ENCODE data around the gene MARS1.

Gene MARS1

DNA sequence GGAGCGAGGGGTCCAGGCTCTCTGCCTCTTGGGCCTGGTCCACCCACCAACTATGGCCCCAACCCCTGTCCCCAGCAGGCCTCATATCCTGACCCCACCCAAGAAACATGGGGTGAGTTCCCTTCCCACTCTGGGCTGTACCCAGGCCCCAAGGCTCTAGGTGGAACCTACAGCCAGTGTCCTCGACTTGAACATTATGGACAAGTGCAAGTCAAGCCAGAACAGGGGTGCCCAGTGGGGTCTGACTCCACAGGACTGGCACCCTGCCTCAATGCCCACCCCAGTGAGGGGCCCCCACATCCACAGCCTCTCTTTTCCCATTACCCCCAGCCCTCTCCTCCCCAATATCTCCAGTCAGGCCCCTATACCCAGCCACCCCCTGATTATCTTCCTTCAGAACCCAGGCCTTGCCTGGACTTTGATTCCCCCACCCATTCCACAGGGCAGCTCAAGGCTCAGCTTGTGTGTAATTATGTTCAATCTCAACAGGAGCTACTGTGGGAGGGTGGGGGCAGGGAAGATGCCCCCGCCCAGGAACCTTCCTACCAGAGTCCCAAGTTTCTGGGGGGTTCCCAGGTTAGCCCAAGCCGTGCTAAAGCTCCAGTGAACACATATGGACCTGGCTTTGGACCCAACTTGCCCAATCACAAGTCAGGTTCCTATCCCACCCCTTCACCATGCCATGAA lies 16.8 kb upstream of the MARS1 start:
- no peak for DNase-seq
- Mint-ChIP-seq H3K4me1 (peaks cover 48% of the 10 kb centered on the region), H3K27me3 (no peaks in the 10 kb centered on the region), H3K27ac (no peak overlapping the region), H3K4me3 (no peak overlapping the region), H3K9me3 (no peaks in the 10 kb centered on the region), H3K36me3 (peaks cover 64% of the 10 kb centered on the region)
- CTCF ChIA-PET: interaction anchor here (1.3 kb wide), 1 partner anchor 12 kb away, joined by 5 read pairs; no protein-coding TSS in a partner anchor

GRCh38 chr12:57471661-57472060 lies 16.2 kb upstream of the MARS1 start:
- Mint-ChIP-seq H3K9me3 (no peaks in the 10 kb centered on the region), H3K4me3 (no peak overlapping the region), H3K36me3 (peaks cover 70% of the 10 kb centered on the region), H3K4me1 (peaks cover 51% of the 10 kb centered on the region), H3K27me3 (no peaks in the 10 kb centered on the region), H3K27ac (no peak overlapping the region)
- DNase-seq: no peak
- CTCF ChIA-PET: interaction anchor here (1.3 kb wide), 1 partner anchor 13 kb away, joined by 5 read pairs; no protein-coding TSS in a partner anchor

DNA sequence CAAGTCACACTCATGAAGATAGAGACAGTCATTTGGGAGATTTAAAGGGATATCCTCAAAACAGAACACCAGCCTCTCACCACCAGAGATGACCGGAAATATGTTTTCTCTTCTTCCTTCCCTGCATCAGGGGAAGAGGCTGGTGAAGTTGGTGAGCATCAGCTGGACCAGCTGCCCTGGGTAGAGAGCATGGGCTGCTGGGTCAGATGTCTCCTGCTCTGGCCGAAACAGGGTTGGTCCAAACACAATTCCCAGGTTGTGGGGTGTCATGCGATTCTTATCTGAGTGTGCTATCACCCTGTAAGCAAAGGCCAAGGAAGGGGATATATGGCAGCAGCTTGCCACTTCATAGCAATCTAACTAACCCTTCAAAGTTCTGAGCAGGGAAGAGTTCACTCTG lies 15.5 kb upstream of the MARS1 start:
- Mint-ChIP-seq H3K9me3 (no peaks in the 10 kb centered on the region), H3K4me3 (no peak overlapping the region), H3K27me3 (no peaks in the 10 kb centered on the region), H3K4me1 (peaks cover 51% of the 10 kb centered on the region), H3K27ac (no peak overlapping the region), H3K36me3 (peaks cover 71% of the 10 kb centered on the region)
- no peak for DNase-seq
- CTCF ChIA-PET: interaction anchor here (1.3 kb wide), 1 partner anchor 14 kb away, joined by 5 read pairs; no protein-coding TSS in a partner anchor

DNA sequence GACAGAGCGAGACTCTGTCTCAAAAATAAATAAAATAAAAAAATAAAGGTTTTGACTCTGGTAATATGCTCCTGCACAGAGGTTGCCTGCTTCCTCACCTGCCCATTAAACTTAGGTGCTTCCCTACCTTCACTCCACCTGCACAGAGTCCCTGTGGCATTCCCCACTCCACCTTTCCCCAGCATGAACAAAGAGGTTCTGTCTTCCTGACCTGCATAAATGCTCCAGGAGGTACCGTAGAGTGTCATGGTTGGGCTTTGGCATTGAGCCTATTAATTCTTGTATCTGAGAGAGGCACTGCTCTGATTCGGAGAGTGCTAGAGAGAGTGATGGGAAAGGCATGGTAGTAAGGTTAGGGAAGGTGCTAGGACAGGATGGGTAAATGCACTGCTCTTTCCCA lies 14.5 kb upstream of the MARS1 start:
- H3K36me3 Mint-ChIP-seq: peaks cover 64% of the 10 kb centered on the region
- DNase-seq: no peak
- no peak overlapping the region for H3K4me3 Mint-ChIP-seq
- CTCF ChIA-PET: interaction anchor here (3.1 to 6.2 kb wide), 2 partner anchors 10 to 15 kb away, joined by 13 to 67 read pairs; partner anchors contain the start of gene GLI1
- no peaks in the 10 kb centered on the region for H3K9me3 Mint-ChIP-seq
- H3K27me3 Mint-ChIP-seq: no peaks in the 10 kb centered on the region
- H3K4me1 Mint-ChIP-seq: peaks cover 55% of the 10 kb centered on the region
- no peak overlapping the region for H3K27ac Mint-ChIP-seq

DNA sequence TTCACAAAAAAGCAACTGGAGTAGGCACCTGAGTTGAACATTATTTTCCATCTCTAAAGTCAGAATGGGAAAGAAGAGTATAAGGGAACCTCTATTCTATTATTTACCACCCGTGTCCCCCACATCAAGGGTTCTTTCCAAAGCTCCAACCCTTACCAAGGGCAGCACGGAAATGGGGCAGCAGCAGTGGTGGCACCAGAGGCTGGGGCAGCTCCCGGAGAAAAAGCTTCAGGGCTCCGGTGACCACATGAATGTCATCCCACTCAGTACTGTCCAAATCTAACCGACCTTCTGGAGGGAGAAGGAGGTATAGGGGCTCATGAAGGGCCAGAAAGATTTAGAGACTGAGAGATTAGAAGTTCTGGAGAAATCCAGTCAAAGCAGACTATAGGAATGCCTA lies 14.0 kb upstream of the MARS1 start:
- H3K9me3 Mint-ChIP-seq: no peaks in the 10 kb centered on the region
- CTCF ChIA-PET: interaction anchor here (1.0 to 6.2 kb wide), 3 partner anchors 11 to 42 kb away, joined by 3 to 67 read pairs (median 13); partner anchors contain the start of gene GLI1
- H3K4me3 Mint-ChIP-seq: peak overlapping the region; percentile 69
- H3K36me3 Mint-ChIP-seq: peaks cover 63% of the 10 kb centered on the region
- H3K4me1 Mint-ChIP-seq: peaks cover 60% of the 10 kb centered on the region
- no peaks in the 10 kb centered on the region for H3K27me3 Mint-ChIP-seq
- no peak overlapping the region for H3K27ac Mint-ChIP-seq
- no peak for DNase-seq

DNA sequence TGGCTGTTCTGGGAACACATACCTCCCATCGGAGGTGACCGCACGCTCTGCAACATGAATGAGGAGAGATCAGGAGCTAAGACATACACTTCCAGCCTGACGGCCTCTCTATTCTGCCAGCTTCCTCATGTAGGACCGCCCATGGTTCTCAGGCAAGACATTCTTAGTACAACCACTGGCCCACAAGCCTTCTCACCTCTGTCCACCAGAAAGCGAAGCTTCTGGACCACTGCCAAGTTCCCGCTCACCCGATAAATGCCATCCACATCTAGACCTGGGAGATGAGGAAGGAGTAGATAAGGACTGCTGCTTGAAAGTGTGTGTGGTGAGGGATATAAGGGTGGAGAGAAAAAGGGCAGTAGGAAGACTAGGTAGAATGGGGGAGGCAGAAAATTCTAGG lies 13.4 kb upstream of the MARS1 start:
- Mint-ChIP-seq H3K27ac (no peak overlapping the region), H3K36me3 (peaks cover 59% of the 10 kb centered on the region), H3K27me3 (no peaks in the 10 kb centered on the region), H3K4me1 (peaks cover 63% of the 10 kb centered on the region), H3K4me3 (peak overlapping the region; percentile 69), H3K9me3 (no peaks in the 10 kb centered on the region)
- CTCF ChIA-PET: interaction anchor here (1.0 to 6.2 kb wide), 5 partner anchors 11 to 56 kb away, joined by 3 to 67 read pairs (median 3); partner anchors contain the start of gene GLI1
- DNase-seq: no peak

DNA sequence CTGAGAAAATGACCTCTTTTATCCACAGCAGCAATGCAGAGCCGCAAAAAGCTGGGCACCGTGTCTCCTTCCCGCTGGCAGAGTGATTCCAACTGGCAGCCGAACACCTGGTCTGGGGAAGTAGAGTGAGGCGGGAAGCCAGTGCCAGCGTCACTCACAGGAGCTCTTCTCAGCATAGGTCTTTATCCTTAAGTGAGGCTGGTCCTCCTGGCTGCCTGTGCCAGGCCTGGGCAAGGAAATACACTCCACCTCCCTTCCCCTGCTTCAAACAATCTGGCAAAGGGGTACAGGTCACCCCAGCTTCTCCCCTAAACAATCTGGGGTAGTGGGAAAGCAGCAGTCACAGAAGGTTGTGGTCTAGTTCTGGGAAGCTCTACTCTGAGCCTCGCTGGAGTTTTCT lies 13.0 kb upstream of the MARS1 start:
- Mint-ChIP-seq H3K9me3 (no peaks in the 10 kb centered on the region), H3K27ac (no peak overlapping the region), H3K4me3 (peak overlapping the region; percentile 69), H3K27me3 (no peaks in the 10 kb centered on the region), H3K4me1 (peaks cover 65% of the 10 kb centered on the region), H3K36me3 (peaks cover 55% of the 10 kb centered on the region)
- CTCF ChIA-PET: interaction anchor here (0.7 to 6.2 kb wide), 6 partner anchors 12 to 72 kb away, joined by 3 to 67 read pairs (median 4); partner anchors contain the start of gene GLI1
- DNase-seq: no peak

DNA sequence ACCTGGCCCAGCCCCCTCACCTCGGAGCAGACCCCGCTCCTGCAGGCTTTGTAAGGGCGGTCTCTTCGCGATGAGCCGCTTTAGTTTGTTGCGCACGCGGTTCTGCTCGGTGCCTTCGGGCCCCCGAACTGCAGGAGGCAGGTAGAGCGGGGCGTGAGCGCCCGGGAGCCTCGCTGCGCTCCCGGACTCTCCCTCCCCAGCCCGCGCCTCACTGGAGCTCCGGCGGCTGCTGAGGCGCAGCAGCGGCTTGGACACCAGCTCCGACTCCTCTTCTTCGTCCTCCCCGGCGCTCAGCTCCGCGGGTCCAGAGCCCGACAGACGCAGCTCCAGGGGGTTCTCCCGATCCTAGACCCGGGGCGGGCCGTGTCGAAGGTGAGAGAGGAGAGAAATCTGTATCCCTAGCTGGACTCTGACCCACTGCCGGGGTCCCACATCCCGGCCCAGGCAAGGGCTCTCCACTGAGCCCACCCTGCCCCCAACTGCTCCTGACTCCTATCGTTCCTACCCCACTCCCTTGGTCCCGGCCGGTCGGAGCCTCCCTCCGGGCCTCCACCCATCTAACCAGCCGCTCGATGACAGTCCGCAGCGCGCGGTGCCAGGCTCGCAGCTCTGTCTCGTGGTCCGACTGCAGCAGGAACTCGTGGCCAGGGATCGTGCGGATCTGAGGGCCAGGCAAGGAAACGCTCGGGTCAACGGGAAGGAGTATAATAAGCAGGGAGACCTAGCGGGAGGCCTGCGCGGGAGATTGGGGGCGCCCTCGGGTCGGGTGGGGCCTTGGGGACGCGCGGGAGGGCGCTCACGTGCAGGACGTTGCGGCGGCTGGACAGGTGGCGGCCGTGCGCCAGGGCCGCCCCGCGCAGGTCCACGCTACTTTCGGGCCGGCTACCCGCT lies 12.4 kb upstream of the MARS1 start:
- H3K27me3 Mint-ChIP-seq: no peaks in the 10 kb centered on the region
- no peaks in the 10 kb centered on the region for H3K9me3 Mint-ChIP-seq
- peak; percentile 27 for DNase-seq
- H3K4me3 Mint-ChIP-seq: peak overlapping the region; percentile 99
- H3K36me3 Mint-ChIP-seq: peaks cover 54% of the 10 kb centered on the region
- H3K4me1 Mint-ChIP-seq: peaks cover 70% of the 10 kb centered on the region
- CTCF ChIA-PET: interaction anchor here (0.6 to 6.2 kb wide), 11 partner anchors 12 to 206 kb away, joined by 3 to 67 read pairs (median 3); partner anchors contain the start of genes GLI1 and MARS1
- peak overlapping the region; percentile 99 for H3K27ac Mint-ChIP-seq

- peak; percentile 89 for DNase-seq
- peaks cover 75% of the 10 kb centered on the region for H3K4me1 Mint-ChIP-seq
- H3K9me3 Mint-ChIP-seq: no peaks in the 10 kb centered on the region
- H3K36me3 Mint-ChIP-seq: peaks cover 50% of the 10 kb centered on the region
- H3K27ac Mint-ChIP-seq: peak overlapping the region; percentile 99
- CTCF ChIA-PET: interaction anchor here (0.6 to 6.2 kb wide), 17 partner anchors 10 to 206 kb away, joined by 3 to 67 read pairs (median 4); partner anchors contain the start of genes GLI1, INHBE and MARS1
- peak overlapping the region; percentile 99 for H3K4me3 Mint-ChIP-seq
- no peaks in the 10 kb centered on the region for H3K27me3 Mint-ChIP-seq
Observed at GRCh38 chr12:57476162-57476992, 11.5 kb upstream of the MARS1 start.

GRCh38 chr12:57476993-57477709 lies 10.7 kb upstream of the MARS1 start:
- Mint-ChIP-seq H3K27me3 (no peaks in the 10 kb centered on the region), H3K4me3 (peak overlapping the region; percentile 99), H3K9me3 (no peaks in the 10 kb centered on the region), H3K27ac (peak overlapping the region; percentile 99), H3K36me3 (peaks cover 42% of the 10 kb centered on the region), H3K4me1 (peaks cover 75% of the 10 kb centered on the region)
- peak; percentile 39 for DNase-seq
- CTCF ChIA-PET: interaction anchor here (0.6 to 6.2 kb wide), 16 partner anchors 9 to 138 kb away, joined by 3 to 67 read pairs (median 4); partner anchors contain the start of genes GLI1, INHBE and MARS1

DNA sequence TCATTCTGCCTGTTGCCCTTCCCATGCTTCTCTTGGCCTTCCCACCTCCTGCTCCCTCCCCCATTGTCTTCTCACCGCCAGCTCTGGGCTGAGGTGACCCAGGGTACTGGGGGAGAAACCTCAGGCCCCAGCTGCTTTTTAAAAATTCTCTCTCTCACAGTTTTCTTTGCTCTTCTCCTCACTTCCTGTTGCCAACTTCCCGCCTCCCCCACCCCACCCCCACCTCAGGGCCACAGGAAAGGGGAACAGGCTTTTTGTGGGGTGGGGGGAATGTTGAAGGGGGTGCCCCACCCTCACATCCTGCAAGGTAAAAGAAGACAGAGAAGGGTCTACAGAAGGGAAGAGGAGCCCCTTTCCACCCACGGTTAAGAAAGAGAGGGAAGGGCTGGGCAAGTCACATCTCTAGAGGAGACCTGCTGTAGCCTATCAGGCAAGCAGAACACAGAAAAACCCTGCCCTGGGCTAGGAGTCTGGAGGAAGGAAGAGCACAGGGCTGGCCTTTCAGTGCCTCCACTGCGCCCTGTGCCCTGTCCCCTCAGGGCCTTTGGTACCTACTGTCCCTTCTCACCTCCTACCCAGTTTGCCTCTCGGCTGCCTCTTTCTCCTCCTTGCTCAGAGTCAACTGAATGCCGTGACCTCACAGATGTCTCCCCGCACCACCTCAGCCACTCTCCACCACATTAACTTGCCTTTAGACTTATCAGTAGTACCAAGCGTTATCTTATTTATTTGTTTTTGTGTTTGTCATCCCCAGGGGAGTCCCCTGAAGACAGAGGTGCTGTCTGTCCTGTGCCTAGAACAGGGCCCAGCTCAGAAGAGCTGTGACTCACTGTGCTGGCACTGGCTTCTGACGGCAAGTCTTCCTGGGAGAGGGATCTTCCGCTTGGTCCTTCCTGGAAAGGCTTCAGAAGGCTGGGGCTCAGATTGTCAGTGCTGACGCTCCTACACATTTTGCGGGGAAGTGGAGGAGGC lies 9.9 kb upstream of the MARS1 start:
- H3K9me3 Mint-ChIP-seq: no peaks in the 10 kb centered on the region
- peak overlapping the region; percentile 99 for H3K4me3 Mint-ChIP-seq
- peaks cover 69% of the 10 kb centered on the region for H3K4me1 Mint-ChIP-seq
- H3K36me3 Mint-ChIP-seq: peaks cover 34% of the 10 kb centered on the region
- CTCF ChIA-PET: interaction anchor here (0.9 to 6.2 kb wide), 9 partner anchors 8 to 106 kb away, joined by 3 to 67 read pairs (median 6); partner anchors contain the start of genes GLI1 and MARS1
- H3K27me3 Mint-ChIP-seq: no peaks in the 10 kb centered on the region
- DNase-seq: peak; percentile 66
- peak overlapping the region; percentile 99 for H3K27ac Mint-ChIP-seq

DNA sequence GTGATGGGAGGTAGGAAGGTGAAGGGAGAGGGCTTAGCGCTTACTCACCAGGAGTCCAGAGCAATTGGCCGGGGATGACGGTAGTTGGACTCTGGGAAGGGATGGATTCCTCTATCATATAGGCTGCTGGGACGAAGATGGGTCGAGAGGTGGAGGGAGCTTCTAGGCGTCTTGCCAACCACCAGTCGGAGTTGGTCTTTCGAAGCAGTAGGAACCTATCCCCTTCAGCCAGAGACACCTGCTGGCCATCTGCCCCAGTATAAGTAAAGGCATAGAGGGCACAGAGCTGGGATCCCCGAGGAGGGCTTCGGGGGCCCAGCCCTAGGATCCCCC lies 8.9 kb upstream of the MARS1 start:
- H3K9me3 Mint-ChIP-seq: no peaks in the 10 kb centered on the region
- peak overlapping the region; percentile 99 for H3K4me3 Mint-ChIP-seq
- peak overlapping the region; percentile 99 for H3K27ac Mint-ChIP-seq
- no peaks in the 10 kb centered on the region for H3K27me3 Mint-ChIP-seq
- H3K36me3 Mint-ChIP-seq: peaks cover 27% of the 10 kb centered on the region
- peaks cover 61% of the 10 kb centered on the region for H3K4me1 Mint-ChIP-seq
- peak; percentile 26 for DNase-seq
- CTCF ChIA-PET: interaction anchor here (1.1 to 6.2 kb wide), 5 partner anchors 8 to 49 kb away, joined by 3 to 67 read pairs (median 6); no protein-coding TSS in a partner anchor

Data from activated naive CD4-positive, alpha-beta T cell treated with anti-CD3 and anti-CD28 coated beads, Interleukin-2, amount 10 ng/mL, durations not matched to agents 7 days and 5 days (primary cell).